GM21360 (cell line): ENCODE results near the gene NCK2.

Experiments used
- ATAC-seq: cut with Tn5 transposase; IDR thresholded peaks from one replicate; pipeline ENCODE4 v1.9.1; 2021; ENCODE audit warnings: mild to moderate bottlenecking, moderate library complexity; ENCODE audit not compliant: unreplicated experiment

NCK2 gene

GRCh38 chr2:105789745-105790460, 45.2 kb downstream of the NCK2 start:
- peak; percentile 62 for ATAC-seq

GRCh38 chr2:105790461-105791149, 45.9 kb downstream of the NCK2 start:
- ATAC-seq, result peak; percentile 5

DNA sequence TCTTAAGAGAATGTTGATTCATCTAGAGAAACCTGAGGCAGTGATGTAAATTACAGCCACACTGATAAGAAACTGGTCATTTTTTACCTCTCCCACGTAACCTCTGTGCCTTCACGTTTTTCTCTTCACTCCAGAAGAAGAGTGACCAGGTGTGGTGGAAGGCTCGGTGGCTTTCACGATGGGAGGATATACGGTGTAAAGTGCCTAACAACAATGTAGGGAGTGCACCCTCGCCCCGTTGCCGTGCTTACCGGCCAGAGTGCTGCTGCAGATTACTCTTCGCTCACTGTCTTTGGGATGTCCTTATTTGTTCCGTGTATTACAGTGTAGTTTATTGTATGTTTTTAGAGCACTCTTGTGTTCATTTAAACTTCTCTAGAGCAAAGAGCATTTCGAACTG, 46.5 kb downstream of the NCK2 start:
- ATAC-seq, result no peak

- ATAC-seq, result no peak
These were observed 47.8 kb downstream of the NCK2 start for GRCh38 chr2:105792561-105792960.

- ATAC-seq, result no peak
These were observed 48.7 kb downstream of the NCK2 start for GRCh38 chr2:105793196-105793975.

DNA sequence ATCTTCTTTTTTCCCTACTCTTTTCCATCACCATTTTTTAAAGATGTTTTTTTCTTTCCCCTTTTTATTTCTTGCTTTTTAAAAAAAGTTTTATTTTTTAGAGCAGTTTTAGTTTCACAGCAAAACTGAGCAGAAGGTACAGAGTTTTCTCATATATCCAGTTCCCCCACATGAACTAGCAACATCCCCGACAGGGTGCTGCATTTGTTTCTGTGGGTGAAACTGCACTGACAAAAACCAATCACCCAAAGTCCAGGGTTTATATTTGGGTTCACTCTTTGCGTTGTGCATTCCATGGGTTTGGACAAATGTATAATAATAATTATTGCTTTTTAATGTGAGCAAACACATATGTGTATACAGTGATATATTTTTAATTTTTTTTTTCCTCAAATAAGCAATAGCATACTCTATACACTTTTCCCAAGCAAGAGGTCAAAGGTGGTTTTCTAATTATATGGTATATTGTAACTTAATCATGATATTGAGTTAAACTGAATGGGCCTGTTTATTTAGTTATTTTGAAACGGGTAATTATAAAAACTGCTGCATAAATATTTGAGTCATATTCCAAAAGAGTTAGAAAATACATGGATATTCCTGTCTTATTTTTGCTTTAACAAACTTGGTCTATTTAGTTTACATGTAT, 50.3 kb downstream of the NCK2 start:
- no peak for ATAC-seq

GRCh38 chr2:105795575-105795934, 50.8 kb downstream of the NCK2 start:
- no peak for ATAC-seq

- no peak for ATAC-seq
These were observed 51.5 kb downstream of the NCK2 start for GRCh38 chr2:105796131-105796638.

GRCh38 chr2:105796791-105797190, 52.1 kb downstream of the NCK2 start:
- ATAC-seq, result no peak

DNA sequence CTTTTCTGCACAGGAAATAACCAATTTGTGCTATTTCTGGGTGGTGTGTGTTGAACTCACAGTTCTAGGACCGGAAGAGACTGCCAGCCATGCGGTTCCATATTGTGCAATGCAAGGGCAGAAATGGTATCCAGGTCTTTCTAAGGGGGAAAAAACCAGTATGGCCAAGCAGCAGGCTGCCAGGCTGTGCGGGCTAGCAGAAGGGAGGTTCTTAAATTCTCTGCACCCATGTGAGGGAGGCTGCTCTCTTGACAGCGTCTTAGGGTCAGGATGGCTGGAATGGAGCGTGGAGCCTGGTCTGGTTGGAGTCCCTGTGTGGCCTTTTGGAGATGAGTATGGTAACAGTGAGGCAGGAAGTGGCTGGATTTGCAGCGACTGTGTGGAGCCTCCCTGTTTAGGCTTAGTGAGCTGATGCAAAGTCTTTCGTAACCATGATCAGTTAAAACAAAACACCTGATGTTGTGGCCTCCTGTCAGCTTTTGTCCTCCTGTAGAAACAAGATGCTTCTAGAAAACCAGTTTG, 52.6 kb downstream of the NCK2 start:
- peak; percentile 44 for ATAC-seq

DNA sequence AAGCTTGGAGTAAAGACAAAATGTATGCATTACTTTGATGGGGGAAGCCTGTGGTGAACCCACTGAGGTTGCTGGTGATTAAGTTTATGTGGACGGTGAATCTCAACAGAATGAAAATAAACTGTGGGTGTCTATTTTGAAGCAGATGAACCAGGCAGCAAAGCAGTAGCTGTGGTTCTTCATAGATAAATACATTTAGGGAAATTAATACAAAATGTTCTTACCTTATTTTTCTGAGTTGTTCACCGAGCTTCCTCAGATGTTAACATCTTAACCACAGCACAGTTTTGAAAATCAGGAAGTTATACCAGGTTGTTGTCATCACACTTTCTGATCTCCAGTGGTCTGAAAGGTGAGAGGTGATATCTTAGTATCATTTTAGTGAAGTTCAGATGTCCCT, 53.9 kb downstream of the NCK2 start:
- no peak for ATAC-seq

DNA sequence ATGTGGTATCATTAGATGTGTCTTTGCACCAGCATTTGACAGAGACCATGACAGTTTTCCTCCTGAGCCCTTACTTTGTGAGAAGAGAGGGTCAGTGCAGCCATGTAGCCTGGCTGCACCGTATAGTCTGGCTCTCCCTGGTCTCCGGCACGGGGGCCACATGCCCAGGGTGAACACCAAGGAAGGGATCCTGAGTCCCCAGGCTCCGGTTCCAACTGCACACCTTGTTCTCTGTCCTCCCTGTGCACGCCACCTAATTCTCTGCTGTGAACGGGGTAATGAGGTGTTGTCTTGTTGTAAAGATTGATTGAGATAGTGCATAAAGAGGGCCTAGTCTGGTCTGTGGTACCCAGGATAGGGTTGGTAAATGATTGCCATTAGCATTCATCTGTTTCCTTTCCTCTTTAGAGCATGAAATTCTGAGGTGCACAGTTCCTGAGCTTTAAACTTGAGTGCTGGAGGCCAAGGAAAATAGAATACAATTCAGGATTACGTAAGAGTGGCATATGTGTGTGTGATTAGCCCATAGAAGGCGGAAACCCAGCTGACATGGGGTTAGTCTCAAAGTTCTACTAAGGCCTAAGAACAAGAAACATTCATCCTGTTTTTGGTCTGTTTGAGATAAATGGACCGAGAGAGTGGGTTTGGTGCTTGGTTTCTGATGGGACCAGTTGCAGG, 55.5 kb downstream of the NCK2 start:
- ATAC-seq, result no peak

DNA sequence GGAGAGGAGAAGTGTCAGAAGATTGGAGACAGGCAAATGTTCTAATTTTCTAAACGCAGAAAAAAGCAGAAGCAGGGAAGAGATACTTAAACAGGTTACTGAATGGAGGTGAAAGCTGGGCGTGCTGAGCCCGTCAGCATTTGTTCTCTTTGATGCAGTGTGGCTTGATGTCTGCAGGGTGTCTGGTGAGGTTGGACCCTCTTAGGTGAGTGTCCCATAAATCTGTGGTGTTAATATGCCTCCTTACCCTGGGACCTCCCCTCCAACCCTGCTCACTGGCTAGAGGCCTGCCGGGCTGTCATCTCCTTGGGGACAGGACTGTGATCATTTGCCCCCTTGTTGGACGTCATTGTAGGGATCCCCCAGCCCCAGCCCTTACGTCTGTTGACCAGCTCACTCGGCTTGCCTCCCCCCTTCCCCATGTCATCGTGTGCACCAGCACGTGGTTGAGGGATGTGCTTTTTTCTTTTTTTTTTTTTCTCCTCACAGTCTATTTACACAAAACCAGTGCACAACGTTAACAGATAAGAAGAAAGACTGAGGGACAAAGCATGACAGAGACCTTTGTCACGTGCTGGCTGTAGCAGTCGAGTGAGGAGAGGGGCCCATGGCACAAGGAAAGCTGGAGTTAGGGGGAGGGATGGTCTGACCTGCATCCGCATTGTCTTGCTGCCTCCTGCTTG, 56.4 kb downstream of the NCK2 start:
- ATAC-seq, result no peak

DNA sequence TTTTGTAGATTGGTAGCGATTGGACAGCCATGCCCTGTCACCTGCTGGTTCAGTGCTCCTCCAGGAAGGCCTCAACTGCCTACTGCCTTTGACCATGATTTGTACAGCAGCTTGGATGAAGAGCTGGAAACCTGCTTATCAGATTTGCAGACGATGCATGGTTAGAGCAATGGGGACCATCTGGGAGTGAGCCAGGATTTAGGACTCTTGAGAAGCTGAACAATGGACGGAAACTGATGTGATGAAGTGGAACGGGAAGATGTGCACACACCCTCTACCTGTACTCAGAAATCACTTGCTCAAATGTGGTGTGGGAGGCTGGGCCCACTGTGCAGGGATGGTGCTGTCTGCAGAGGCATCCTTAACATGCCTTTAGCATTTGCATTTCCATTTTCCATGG, 57.2 kb downstream of the NCK2 start:
- ATAC-seq, result no peak

DNA sequence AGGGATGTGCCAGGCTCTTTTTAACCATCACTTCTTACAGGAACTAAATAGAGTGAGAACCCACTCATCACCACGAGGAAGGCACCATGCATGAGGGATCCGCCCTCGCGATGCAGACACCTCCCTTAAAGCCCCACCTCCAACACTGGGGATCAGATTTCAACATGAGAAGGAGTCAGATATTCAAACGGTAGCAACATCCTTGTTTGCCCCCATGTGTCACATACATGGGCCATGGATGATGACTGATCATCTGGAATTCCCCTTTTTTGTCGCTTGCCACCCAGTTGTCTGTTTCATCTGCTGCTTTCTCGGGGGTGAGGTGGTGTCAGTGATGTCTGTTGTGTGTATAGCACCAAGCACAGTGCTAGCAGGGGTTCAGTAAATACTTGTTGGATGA, 57.9 kb downstream of the NCK2 start:
- ATAC-seq, result peak; percentile 62

DNA sequence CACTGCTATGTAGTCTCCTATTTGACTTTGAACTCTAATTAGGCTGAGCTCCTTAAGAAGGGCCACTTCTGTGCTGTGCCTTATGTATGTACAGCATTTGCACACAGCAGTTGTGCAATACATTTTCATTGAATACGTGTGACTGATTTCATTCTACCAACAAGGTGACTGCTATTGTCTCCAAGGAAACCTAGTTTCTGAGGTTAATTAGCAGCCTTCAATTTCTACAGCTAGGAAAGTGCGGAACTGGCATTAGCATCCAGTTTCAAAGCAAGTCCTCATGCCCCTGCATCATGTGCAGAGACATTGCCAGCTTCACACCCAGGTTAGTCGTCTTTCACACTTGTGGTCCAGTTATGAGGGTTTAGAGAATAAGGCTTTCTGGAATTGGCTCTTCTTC, 58.6 kb downstream of the NCK2 start:
- ATAC-seq, result no peak

- no peak for ATAC-seq
These were observed 59.1 kb downstream of the NCK2 start for GRCh38 chr2:105803773-105804172.

DNA sequence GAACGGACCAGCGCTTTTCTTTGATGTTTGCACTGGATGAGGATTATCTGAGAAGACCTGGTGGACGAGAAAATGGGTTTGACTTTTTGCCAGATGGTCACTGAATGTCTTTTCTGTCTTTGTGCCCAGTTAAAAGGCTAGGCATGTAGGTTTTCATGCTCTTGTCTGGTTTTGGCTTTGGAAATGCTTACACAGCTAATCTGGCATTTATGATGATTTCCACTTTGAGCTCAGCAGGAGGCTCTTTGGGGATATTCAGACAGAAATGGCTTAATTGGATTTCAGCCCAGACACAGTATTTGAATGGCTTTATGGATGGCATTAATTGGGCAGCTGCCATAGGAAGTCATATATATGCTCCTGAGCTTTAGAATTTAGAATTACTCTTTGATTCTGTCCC, 59.6 kb downstream of the NCK2 start:
- ATAC-seq, result no peak

GRCh38 chr2:105806996-105807395, 62.3 kb downstream of the NCK2 start:
- ATAC-seq, result no peak
